SK-N-SH (cell line): ENCODE data around the gene BAIAP2L2. TPM values are rescaled to one million over a fixed set of nuclear protein-coding genes. Genes with fewer than 3 reads are reported as not detected.

Experiments
- CTCF ChIA-PET: fragments of 300-600, 350-600 bp; formaldehyde crosslinking; extraction: SDS; loops from one replicate; lab custom pipeline; 2021; lab: Yijun Ruan, JAX
- POLR2A ChIA-PET: fragments of 350-600 bp; sonication (Branson Sonifier 250); formaldehyde crosslinking; extraction: SDS; loops from one replicate; lab custom pipeline; 2020; ENCODE audit warnings: antibody characterized with exemption, inconsistent platforms; lab: Yijun Ruan, JAX
- DNase-seq: peaks from one replicate; pipeline ENCODE4 v3.0.0; 2012
- H2AFZ ChIP-seq: fragments of 200-600 bp; sonication (generic); 2 replicates; pipeline ENCODE4 v1.8.1; 2016; ENCODE audit warnings: antibody characterized with exemption, mild to moderate bottlenecking, low read depth
- H3F3A ChIP-seq: fragments of 200-600 bp; sonication (generic); replicated peaks from 2 replicates; pipeline ENCODE3; 2016; ENCODE audit warnings: antibody characterized with exemption, mild to moderate bottlenecking; ENCODE audit not compliant: insufficient read depth
- H3K27ac ChIP-seq, 2 experiments: fragments of 200-500 bp in 1 of 2; fragments of 200-600 bp in 1 of 2; sonication (Bioruptor generic) in 1 of 2; sonication (generic), shearing (Covaris generic) in 1 of 2; 2 replicates each; pipeline versions ENCODE4 v1.5.1 to v1.6.1; 2014 to 2016; ENCODE audit warnings: low read depth in 2 of 2, inconsistent platforms in 1 of 2, low read length in 1 of 2, mild to moderate bottlenecking in 1 of 2, mixed read lengths in 1 of 2
- H3K27me3 ChIP-seq: fragments of 200-600 bp; sonication (generic), shearing (Covaris generic); 2 replicates; pipeline ENCODE4 v1.6.1; 2016; ENCODE audit warnings: mixed run types; ENCODE audit not compliant: insufficient read depth
- H3K36me3 ChIP-seq, 2 experiments: fragments of 200-500 bp in 1 of 2; fragments of 200-600 bp in 1 of 2; sonication (Bioruptor generic) in 1 of 2; sonication (generic) in 1 of 2; replicated peaks in 1 of 2; 2 replicates each; pipeline versions ENCODE3 to v1.5.1; 2014 to 2016; ENCODE audit warnings: low read length in 1 of 2, mild to moderate bottlenecking in 1 of 2; ENCODE audit not compliant: insufficient read depth in 2 of 2, control insufficient read depth in 1 of 2
- H3K4me1 ChIP-seq, 2 experiments: fragments of 200-500 bp in 1 of 2; fragments of 200-600 bp in 1 of 2; sonication (Bioruptor generic) in 1 of 2; sonication (generic), shearing (Covaris generic) in 1 of 2; 2 replicates each; pipeline versions ENCODE4 v1.5.1 to v1.6.1; 2014 to 2016; ENCODE audit warnings: low read depth in 1 of 2, low read length in 1 of 2, mixed run types in 1 of 2; ENCODE audit not compliant: insufficient read depth in 2 of 2, control insufficient read depth in 1 of 2
- H3K4me2 ChIP-seq: fragments of 200-600 bp; sonication (generic), shearing (Covaris generic); 2 replicates; pipeline ENCODE4 v1.6.1; 2017; ENCODE audit warnings: mixed run types
- H3K4me3 ChIP-seq, 2 experiments: fragments of 200-500 bp in 1 of 2; fragments of 200-600 bp in 1 of 2; sonication (Bioruptor generic) in 1 of 2; sonication (generic), shearing (Covaris generic) in 1 of 2; 2 replicates each; pipeline versions ENCODE4 v1.5.1 to v1.8.1; 2014 to 2016; ENCODE audit warnings: low read depth in 2 of 2, inconsistent platforms in 1 of 2, low read length in 1 of 2, mild to moderate bottlenecking in 1 of 2, mixed read lengths in 1 of 2, moderate library complexity in 1 of 2
- H3K79me2 ChIP-seq: fragments of 200-600 bp; sonication (generic); 2 replicates; pipeline ENCODE4 v1.8.1; 2017; ENCODE audit warnings: mild to moderate bottlenecking; ENCODE audit not compliant: insufficient read depth
- H3K9ac ChIP-seq: fragments of 200-600 bp; sonication (generic); 2 replicates; pipeline ENCODE4 v1.6.1; 2017; ENCODE audit warnings: mixed run types
- H3K9me2 ChIP-seq: fragments of 200-600 bp; sonication (generic); 2 replicates; pipeline ENCODE4 v1.6.1; 2017; ENCODE audit warnings: mixed run types
- H3K9me3 ChIP-seq: fragments of 200-600 bp; sonication (generic); 2 replicates; pipeline ENCODE4 v1.6.1; 2017; ENCODE audit warnings: mixed run types, mild to moderate bottlenecking, moderate library complexity
- H4K20me1 ChIP-seq: fragments of 200-600 bp; sonication (generic); 2 replicates; pipeline ENCODE4 v1.6.1; 2017; ENCODE audit warnings: mild to moderate bottlenecking, mixed run types; ENCODE audit not compliant: insufficient read depth
- ELF1 ChIP-seq: IDR thresholded peaks from 2 replicates; pipeline ENCODE4 v1.4.0; 2012
- EP300 ChIP-seq, 2 experiments: IDR thresholded peaks; 2 replicates each; pipeline versions ENCODE4 v1.4.0 to v1.6.1; 2012; ENCODE audit warnings: borderline replicate concordance in 1 of 2, low read depth in 1 of 2, low read length in 1 of 2
- EZH2phosphoT487 ChIP-seq: fragments of 200-600 bp; sonication (generic); IDR thresholded peaks from 2 replicates; pipeline ENCODE4 v1.6.1; 2017; ENCODE audit warnings: low read depth, mixed run types, mild to moderate bottlenecking, antibody characterized with exemption, moderate library complexity, borderline replicate concordance
- FOXJ3 ChIP-seq: sonication (generic); formaldehyde crosslinking; IDR thresholded peaks from 2 replicates; pipeline ENCODE4 v1.5.1; 2020; ENCODE audit warnings: mild to moderate bottlenecking, missing genetic modification reagents
- GABPA ChIP-seq: IDR thresholded peaks from 2 replicates; pipeline ENCODE4 v1.4.0; 2012; ENCODE audit warnings: low read depth, mild to moderate bottlenecking
- GATA2 ChIP-seq: sonication (generic); formaldehyde crosslinking; IDR thresholded peaks from 2 replicates; pipeline ENCODE4 v1.5.0; 2020; ENCODE audit warnings: mild to moderate bottlenecking, missing genetic modification reagents
- MXI1 ChIP-seq: IDR thresholded peaks from 2 replicates; pipeline ENCODE4 v1.6.1; 2012; ENCODE audit warnings: mild to moderate bottlenecking, low read depth, low read length, improper control_type of control experiment
- POLR2AphosphoS5 ChIP-seq: IDR thresholded peaks from 2 replicates; pipeline ENCODE4 v1.6.1; 2012; ENCODE audit warnings: low read depth, low read length
- RAD21 ChIP-seq: IDR thresholded peaks from 2 replicates; pipeline ENCODE4 v1.6.1; 2012; ENCODE audit warnings: mild to moderate bottlenecking, low read length
- RCOR1 ChIP-seq: fragments of 150-350 bp; IDR thresholded peaks from 2 replicates; pipeline ENCODE4 v1.6.1; 2017; ENCODE audit warnings: antibody characterized with exemption, low read length
- RFX5 ChIP-seq: IDR thresholded peaks from 2 replicates; pipeline ENCODE4 v1.6.1; 2012; ENCODE audit warnings: mild to moderate bottlenecking, improper control_type of control experiment, low read length
- RXRA ChIP-seq: IDR thresholded peaks from 2 replicates; pipeline ENCODE4 v1.4.0; 2012; ENCODE audit warnings: low read depth, mild to moderate bottlenecking, borderline replicate concordance
- TAF1 ChIP-seq: IDR thresholded peaks from 2 replicates; pipeline ENCODE4 v1.6.1; 2012; ENCODE audit warnings: low read depth, mild to moderate bottlenecking, low read length, moderate library complexity, borderline replicate concordance
- TCF12 ChIP-seq: IDR thresholded peaks from 2 replicates; pipeline ENCODE4 v1.4.0; 2012
- TEAD4 ChIP-seq: IDR thresholded peaks from 2 replicates; pipeline ENCODE4 v1.4.0; 2012; ENCODE audit warnings: mild to moderate bottlenecking, borderline replicate concordance; ENCODE audit not compliant: insufficient read depth
- WGBS: methylation state at CpG from one replicate; pipeline ENCODE4 v1.1.6; 2017; ENCODE audit warnings: low lambda C conversion rate; 5-methylcytosine and 5-hydroxymethylcytosine counted together
- polyA plus RNA-seq, 3 experiments: library from polyadenylated mRNA; depleted of rRNA; stranded (reverse); fragments of >200 nt; gene quantifications; 2 replicates each; pipeline ENCODE4 v1.2.3, GENCODE V29; 2012
- TF ChIP-seq, protein P1 (sequence below): IDR thresholded peaks from 2 replicates; pipeline ENCODE4 v1.4.0; 2012; ENCODE audit warnings: low read depth, borderline replicate concordance
- TF ChIP-seq, protein P2 (sequence below): fragments of 150-350 bp; IDR thresholded peaks from 2 replicates; pipeline ENCODE4 v1.6.1; 2017; ENCODE audit warnings: antibody characterized with exemption, low read length, low read depth, borderline replicate concordance
- TF ChIP-seq, protein P3 (sequence below): fragments of 150-350 bp; IDR thresholded peaks from 2 replicates; pipeline ENCODE4 v1.6.1; 2016; ENCODE audit warnings: mild to moderate bottlenecking, low read depth, low read length

BAIAP2L2 gene
- polyA plus RNA-seq, 1 of the 3 experiments (the other 2 are of a cell fraction): 0.16 TPM

DNA sequence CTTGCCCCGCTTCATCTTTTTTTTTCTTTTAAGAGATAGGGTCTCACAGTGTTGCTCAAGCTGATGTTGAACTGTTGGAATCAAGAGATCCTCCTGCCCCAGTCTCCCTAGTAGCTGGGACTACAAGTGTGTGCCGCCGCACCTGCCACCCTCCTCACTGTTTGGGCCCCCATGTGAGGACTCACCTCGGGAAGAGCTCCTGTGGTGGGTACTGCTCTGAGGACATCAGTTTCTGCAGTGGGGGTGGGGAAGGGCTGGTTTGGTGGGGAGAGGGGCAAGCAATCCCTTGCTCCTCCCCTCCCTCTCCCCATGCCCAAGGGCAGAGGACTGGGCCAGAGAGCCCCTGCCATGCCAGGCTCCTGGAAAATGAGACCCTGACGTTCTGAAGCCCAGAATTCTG, 25.0 kb downstream of the BAIAP2L2 start:
- no peaks in the 10 kb centered on the region for H4K20me1 ChIP-seq
- H3K4me2 ChIP-seq: no peak overlapping the region
- no peaks in the 10 kb centered on the region for H3K9me3 ChIP-seq
- no peak overlapping the region for H3K9ac ChIP-seq
- H3K27ac ChIP-seq: no peak overlapping the region
- WGBS: 64% methylated on average over 4 of the region's 5 CpGs
- H3K36me3 ChIP-seq: no peaks in the 10 kb centered on the region
- no peaks in the 10 kb centered on the region for H3K27me3 ChIP-seq
- H3K4me3 ChIP-seq: no peak overlapping the region
- no peaks in the 10 kb centered on the region for H3K9me2 ChIP-seq
- TF ChIP-seq EZH2phosphoT487: no peak
- no peak for TF ChIP-seq RCOR1
- TF ChIP-seq RXRA: no peak
- TF ChIP-seq POLR2AphosphoS5: no peak
- TF ChIP-seq, protein P1, sequence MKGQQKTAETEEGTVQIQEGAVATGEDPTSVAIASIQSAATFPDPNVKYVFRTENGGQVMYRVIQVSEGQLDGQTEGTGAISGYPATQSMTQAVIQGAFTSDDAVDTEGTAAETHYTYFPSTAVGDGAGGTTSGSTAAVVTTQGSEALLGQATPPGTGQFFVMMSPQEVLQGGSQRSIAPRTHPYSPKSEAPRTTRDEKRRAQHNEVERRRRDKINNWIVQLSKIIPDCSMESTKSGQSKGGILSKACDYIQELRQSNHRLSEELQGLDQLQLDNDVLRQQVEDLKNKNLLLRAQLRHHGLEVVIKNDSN: no peak
- TF ChIP-seq, protein P2, sequence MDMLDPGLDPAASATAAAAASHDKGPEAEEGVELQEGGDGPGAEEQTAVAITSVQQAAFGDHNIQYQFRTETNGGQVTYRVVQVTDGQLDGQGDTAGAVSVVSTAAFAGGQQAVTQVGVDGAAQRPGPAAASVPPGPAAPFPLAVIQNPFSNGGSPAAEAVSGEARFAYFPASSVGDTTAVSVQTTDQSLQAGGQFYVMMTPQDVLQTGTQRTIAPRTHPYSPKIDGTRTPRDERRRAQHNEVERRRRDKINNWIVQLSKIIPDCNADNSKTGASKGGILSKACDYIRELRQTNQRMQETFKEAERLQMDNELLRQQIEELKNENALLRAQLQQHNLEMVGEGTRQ: no peak
- no peak for TF ChIP-seq TCF12
- no peak for TF ChIP-seq FOXJ3 (CRISPR knock-in tag)
- TF ChIP-seq MXI1: no peak
- TF ChIP-seq EP300 (IDR thresholded peaks at IDR 0.05; ENCODE audit: borderline replicate concordance in 1 of 2, low read depth in 1 of 2, low read length in 1 of 2): no peak
- TF ChIP-seq GATA2: no peak
- no peak for TF ChIP-seq RAD21
- no peak for TF ChIP-seq GABPA
- TF ChIP-seq, all 33 proteins: peak for 0
- Histone ChIP-seq H2AFZ (no peak overlapping the region), H3K4me1 (peaks cover 0 to 2% of the 10 kb centered on the region in 2 experiments; a peak in 1 of 4 replicates), H3F3A (no peaks in the 10 kb centered on the region), H3K79me2 (no peaks in the 10 kb centered on the region)
- ChIA-PET POLR2A (interaction anchor here (1.1 kb wide), 1 partner anchor 13 kb away, joined by 3 read pairs; no protein-coding TSS in a partner anchor), CTCF (no interaction called here)
- no peak for DNase-seq

DNA sequence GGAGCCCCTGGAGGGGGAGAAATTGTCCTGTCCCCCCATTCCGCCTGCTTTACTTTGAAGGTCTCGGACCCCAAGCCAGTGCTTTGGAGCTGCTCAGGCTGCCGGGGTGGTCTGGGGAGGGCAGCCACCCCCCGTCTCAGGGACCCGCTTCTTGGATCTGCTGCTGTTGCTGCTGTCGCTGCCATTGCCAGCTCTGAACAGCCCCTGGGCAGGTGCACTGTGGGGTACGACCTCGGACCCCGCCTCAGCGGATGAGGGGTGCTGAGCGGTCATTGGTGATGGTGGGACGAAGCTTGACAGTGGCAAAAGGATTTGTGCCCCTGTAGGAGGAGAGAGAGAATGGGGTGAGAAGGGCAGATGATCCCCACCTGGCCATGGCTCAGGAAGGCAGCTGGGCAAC, 25.4 kb downstream of the BAIAP2L2 start:
- no peak overlapping the region for H3K4me2 ChIP-seq
- ChIA-PET POLR2A (interaction anchor here (1.1 kb wide), 1 partner anchor 13 kb away, joined by 3 read pairs; no protein-coding TSS in a partner anchor), CTCF (no interaction called here)
- no peaks in the 10 kb centered on the region for H3K9me3 ChIP-seq
- H3K79me2 ChIP-seq: no peaks in the 10 kb centered on the region
- H3K4me1 ChIP-seq: peaks cover 0 to 2% of the 10 kb centered on the region in 2 experiments; a peak in 1 of 4 replicates
- no peak overlapping the region for H3K27ac ChIP-seq
- no CpG with 5 or more reads among the region's 12 CpGs for WGBS
- no peak overlapping the region for H2AFZ ChIP-seq
- H3K4me3 ChIP-seq: no peak overlapping the region
- H3K9ac ChIP-seq: no peak overlapping the region
- DNase-seq: no peak
- no peaks in the 10 kb centered on the region for H3K27me3 ChIP-seq
- no peaks in the 10 kb centered on the region for H4K20me1 ChIP-seq
- no peak for TF ChIP-seq TEAD4
- no peak for TF ChIP-seq RCOR1
- TF ChIP-seq TCF12: no peak
- TF ChIP-seq TAF1: no peak
- no peak for TF ChIP-seq RXRA
- TF ChIP-seq ELF1: no peak
- TF ChIP-seq, protein P2: no peak
- TF ChIP-seq, protein P3, sequence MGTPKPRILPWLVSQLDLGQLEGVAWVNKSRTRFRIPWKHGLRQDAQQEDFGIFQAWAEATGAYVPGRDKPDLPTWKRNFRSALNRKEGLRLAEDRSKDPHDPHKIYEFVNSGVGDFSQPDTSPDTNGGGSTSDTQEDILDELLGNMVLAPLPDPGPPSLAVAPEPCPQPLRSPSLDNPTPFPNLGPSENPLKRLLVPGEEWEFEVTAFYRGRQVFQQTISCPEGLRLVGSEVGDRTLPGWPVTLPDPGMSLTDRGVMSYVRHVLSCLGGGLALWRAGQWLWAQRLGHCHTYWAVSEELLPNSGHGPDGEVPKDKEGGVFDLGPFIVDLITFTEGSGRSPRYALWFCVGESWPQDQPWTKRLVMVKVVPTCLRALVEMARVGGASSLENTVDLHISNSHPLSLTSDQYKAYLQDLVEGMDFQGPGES: no peak
- TF ChIP-seq RFX5: no peak
- TF ChIP-seq, all 33 proteins: peak for 0
- no peaks in the 10 kb centered on the region for H3K9me2 ChIP-seq
- no peaks in the 10 kb centered on the region for H3F3A ChIP-seq
- no peaks in the 10 kb centered on the region for H3K36me3 ChIP-seq
